ENCODE data around the gene KLHL25.

- no peak for TF ChIP-seq POLR2A (IDR thresholded peaks at IDR 0.05)
- no peak for TF ChIP-seq CTCF (IDR thresholded peaks at IDR 0.05)
- TF ChIP-seq POLR2AphosphoS5 (IDR thresholded peaks at IDR 0.05) = no peak
Measured at GRCh38 chr15:85767785-85768529, 26.8 kb downstream of the KLHL25 start.
